Measurements from ENCODE around the gene GLP1R.

The GLP1R gene

GRCh38 chr6:39062014-39062740, 13.6 kb downstream of the GLP1R start:
- Histone ChIP-seq H3K4me1 (ENCODE audit: insufficient read depth, low read length, severe bottlenecking) (no peaks in the 10 kb centered on the region), H4K20me1 (ENCODE audit: insufficient read depth, low read length) (no peaks in the 10 kb centered on the region), H3K9me2 (ENCODE audit: low read depth, low read length) (no peaks in the 10 kb centered on the region), H3K4me3 (ENCODE audit: low read depth, low read length, poor library complexity, severe bottlenecking) (no peak overlapping the region), H3F3A (ENCODE audit: insufficient read depth, low read length) (no peaks in the 10 kb centered on the region), H3K4me2 (ENCODE audit: low read length) (no peak overlapping the region), H3K36me3 (ENCODE audit: insufficient read depth, low read length) (no peaks in the 10 kb centered on the region), H3K9ac (ENCODE audit: low read length) (no peak overlapping the region), H3K27me3 (ENCODE audit: insufficient read depth, low read length) (no peaks in the 10 kb centered on the region; the same call in none of the 2 replicates), H2AFZ (ENCODE audit: low read length) (no peak overlapping the region), H3K79me2 (ENCODE audit: insufficient read depth, low read length) (no peaks in the 10 kb centered on the region), H3K27ac (ENCODE audit: low read depth, low read length, poor library complexity, severe bottlenecking) (no peak overlapping the region), H3K9me3 (ENCODE audit: low read length) (no peaks in the 10 kb centered on the region)
- TF ChIP-seq CTCF (IDR thresholded peaks at IDR 0.05; ENCODE audit: low read length): no peak
- TF ChIP-seq EZH2 (IDR thresholded peaks at IDR 0.05; ENCODE audit: borderline replicate concordance, low read length): no peak

GRCh38 chr6:39063526-39063925, 14.9 kb downstream of the GLP1R start:
- TF ChIP-seq EZH2 (IDR thresholded peaks at IDR 0.05; ENCODE audit: borderline replicate concordance, low read length): no peak
- no peak for TF ChIP-seq CTCF (IDR thresholded peaks at IDR 0.05; ENCODE audit: low read length)
- Histone ChIP-seq H3K4me2 (ENCODE audit: low read length) (no peak overlapping the region), H3K79me2 (ENCODE audit: insufficient read depth, low read length) (no peaks in the 10 kb centered on the region)

GRCh38 chr6:39065561-39065960, 17.0 kb downstream of the GLP1R start:
- H4K20me1 ChIP-seq (ENCODE audit: insufficient read depth, low read length): no peaks in the 10 kb centered on the region
- TF ChIP-seq EZH2 (IDR thresholded peaks at IDR 0.05; ENCODE audit: borderline replicate concordance, low read length) (no peak), CTCF (IDR thresholded peaks at IDR 0.05; ENCODE audit: low read length) (no peak)

More at GRCh38 chr6:39063526-39063925, 14.9 kb downstream of the GLP1R start:
- Histone ChIP-seq H3F3A (ENCODE audit: insufficient read depth, low read length) (no peaks in the 10 kb centered on the region), H3K27ac (ENCODE audit: low read depth, low read length, poor library complexity, severe bottlenecking) (no peak overlapping the region), H3K9ac (ENCODE audit: low read length) (no peak overlapping the region), H3K9me2 (ENCODE audit: low read depth, low read length) (no peaks in the 10 kb centered on the region), H3K36me3 (ENCODE audit: insufficient read depth, low read length) (no peaks in the 10 kb centered on the region), H4K20me1 (ENCODE audit: insufficient read depth, low read length) (no peaks in the 10 kb centered on the region), H2AFZ (ENCODE audit: low read length) (no peak overlapping the region), H3K4me3 (ENCODE audit: low read depth, low read length, poor library complexity, severe bottlenecking) (no peak overlapping the region), H3K27me3 (ENCODE audit: insufficient read depth, low read length) (no peaks in the 10 kb centered on the region; the same call in none of the 2 replicates), H3K9me3 (ENCODE audit: low read length) (no peaks in the 10 kb centered on the region), H3K4me1 (ENCODE audit: insufficient read depth, low read length, severe bottlenecking) (no peaks in the 10 kb centered on the region)

More at GRCh38 chr6:39065561-39065960, 17.0 kb downstream of the GLP1R start:
- Histone ChIP-seq H2AFZ (ENCODE audit: low read length) (no peak overlapping the region), H3K4me1 (ENCODE audit: insufficient read depth, low read length, severe bottlenecking) (no peaks in the 10 kb centered on the region), H3K9me3 (ENCODE audit: low read length) (no peaks in the 10 kb centered on the region), H3K79me2 (ENCODE audit: insufficient read depth, low read length) (no peaks in the 10 kb centered on the region), H3F3A (ENCODE audit: insufficient read depth, low read length) (no peaks in the 10 kb centered on the region), H3K4me3 (ENCODE audit: low read depth, low read length, poor library complexity, severe bottlenecking) (no peak overlapping the region), H3K9ac (ENCODE audit: low read length) (no peak overlapping the region), H3K27ac (ENCODE audit: low read depth, low read length, poor library complexity, severe bottlenecking) (no peak overlapping the region), H3K36me3 (ENCODE audit: insufficient read depth, low read length) (no peaks in the 10 kb centered on the region), H3K4me2 (ENCODE audit: low read length) (no peak overlapping the region), H3K27me3 (ENCODE audit: insufficient read depth, low read length) (no peaks in the 10 kb centered on the region; the same call in none of the 2 replicates), H3K9me2 (ENCODE audit: low read depth, low read length) (no peaks in the 10 kb centered on the region)

All from OCI-LY1 (cell line).